ENCODE data around the gene TIGD7. TPM values are rescaled to one million over a fixed set of nuclear protein-coding genes. Genes with fewer than 3 reads are reported as not detected.

TIGD7 gene
- total RNA-seq, 1 experiment from 2014 or later, result 0.49 TPM

DNA sequence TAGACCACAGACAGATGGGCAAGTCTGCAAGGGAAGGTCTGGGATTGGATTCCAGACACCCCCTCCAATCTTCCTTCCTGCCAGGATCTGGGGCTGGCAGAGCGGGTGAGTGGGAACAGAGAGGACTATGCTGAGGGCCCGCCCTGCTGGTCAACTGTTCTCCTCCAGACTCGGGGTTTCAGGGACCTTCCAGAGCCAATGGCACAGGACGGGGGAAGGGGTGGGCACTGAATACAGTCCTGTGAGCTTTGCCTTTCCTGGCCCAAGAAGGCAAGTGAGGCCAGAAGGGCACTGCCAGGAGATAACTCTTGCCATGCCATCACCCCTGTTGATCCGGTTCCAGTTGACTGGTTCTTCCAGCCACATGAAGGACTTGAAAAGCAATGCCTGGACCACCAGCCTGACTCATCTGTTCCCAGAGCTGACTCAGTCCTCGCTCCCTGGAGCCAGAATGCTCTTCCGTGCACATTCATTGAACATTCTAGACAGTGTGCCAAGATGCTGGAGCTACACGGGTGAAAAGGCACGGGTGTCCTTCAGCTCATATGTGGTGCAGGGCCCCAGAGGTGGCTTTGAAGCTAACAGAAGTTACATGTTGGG lies 48.3 kb downstream of the TIGD7 start:
- H3K4me1 ChIP-seq (ENCODE audit: control insufficient read depth in 1 of 2, insufficient read depth in 2 of 2, low read length in 2 of 2), result peaks cover 0 to 5% of the 10 kb centered on the region in 2 experiments; a peak in 1 of 4 replicates
- no peaks in the 10 kb centered on the region for H3K9me3 ChIP-seq (ENCODE audit: control insufficient read depth in 1 of 2, insufficient read depth in 1 of 2, low read depth in 1 of 2, low read length in 2 of 2)
- no peaks in the 10 kb centered on the region for H3K36me3 ChIP-seq (ENCODE audit: control insufficient read depth in 1 of 2, insufficient read depth in 2 of 2, low read length in 2 of 2)
- TF ChIP-seq FOSL1 (IDR thresholded peaks at IDR 0.05; ENCODE audit: low read depth), result peak; percentile 21; the same call in 1 of the 2 replicates
- TF ChIP-seq POLR2AphosphoS5 (IDR thresholded peaks at IDR 0.05; ENCODE audit: low read depth, low read length), result no peak
- 0 out of 2 replicates have a peak, but pooled peaks have one; percentile 16 for TF ChIP-seq JUND (IDR thresholded peaks at IDR 0.05)
- TF ChIP-seq POLR2A (IDR thresholded peaks at IDR 0.05; ENCODE audit: borderline replicate concordance, extremely low read depth, insufficient read depth, insufficient read length), result no peak
- POLR2A ChIA-PET, result no interaction called here
- H3K4me3 ChIP-seq (replicated peaks in 1 of 2; ENCODE audit: low read depth in 1 of 2, low read length in 2 of 2), result no peak overlapping the region
- no peaks in the 10 kb centered on the region for H3K79me2 ChIP-seq (ENCODE audit: insufficient read depth, low read length)
- H2AFZ ChIP-seq (ENCODE audit: low read depth, low read length, poor library complexity, severe bottlenecking), result no peak overlapping the region
- no peak overlapping the region for H3K4me2 ChIP-seq (ENCODE audit: low read length)
- no peak overlapping the region for H3K27ac ChIP-seq (ENCODE audit: low read depth, low read length)
- no peaks in the 10 kb centered on the region for H3K27me3 ChIP-seq (ENCODE audit: insufficient read depth, low read length)
- DNase-seq (ENCODE audit: low read depth, low spot score), result no peak
- no TSS peak for BruUV-seq (replicated peaks)
- ATAC-seq, result no peak
- H3K9me2 ChIP-seq (ENCODE audit: insufficient read depth), result no peaks in the 10 kb centered on the region
- CTCF ChIA-PET, result no interaction called here
- no peaks in the 10 kb centered on the region for H4K20me1 ChIP-seq (ENCODE audit: insufficient read depth)
- RAD21 ChIA-PET (ENCODE audit: low non-redundant PET in 1 of 2, low total read pairs in 2 of 2, uncharacterized antibody in 2 of 2, unreplicated experiment in 2 of 2), result no interaction called here
- intact Hi-C loops (cut with micrococcal nuclease), result no loop called here
- no peak overlapping the region for H3K9ac ChIP-seq (ENCODE audit: low read length)

DNA sequence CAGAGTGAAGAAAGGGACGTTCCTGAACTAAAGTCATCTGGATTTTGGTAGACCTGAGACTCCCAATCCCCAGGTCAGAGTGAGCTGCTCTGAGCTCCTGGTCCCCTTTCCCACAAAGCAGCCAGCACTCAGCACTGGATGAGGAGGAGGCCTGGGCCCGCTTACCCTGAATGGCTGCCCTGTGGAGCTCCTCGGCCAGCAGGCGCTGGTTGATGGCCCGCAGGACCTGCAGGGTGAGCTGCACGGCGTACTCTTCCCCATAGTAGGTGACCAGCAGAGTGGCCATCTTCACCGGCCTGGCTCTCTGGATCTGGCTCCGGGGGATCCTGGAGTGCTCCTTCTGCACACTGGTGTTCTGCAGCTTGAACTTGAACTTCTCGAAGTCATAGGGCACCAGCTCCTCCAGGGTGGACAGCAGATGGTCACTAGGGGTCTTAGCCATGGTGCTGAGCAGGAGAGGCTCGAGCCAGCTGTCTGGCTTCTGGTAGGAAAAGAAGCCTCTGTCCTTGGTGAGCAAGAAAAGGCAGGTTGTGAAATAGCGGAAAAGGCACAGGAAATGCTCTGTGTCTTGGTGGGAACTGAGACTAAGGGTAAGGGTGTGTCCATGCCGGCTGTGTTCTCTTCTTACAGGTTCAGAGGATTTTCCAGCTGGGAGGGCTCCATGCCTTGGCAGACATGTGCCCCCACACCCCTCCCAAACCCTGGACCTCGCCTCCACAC lies 48.9 kb downstream of the TIGD7 start, which contains the start of gene MEFV:
Gene MEFV, minus strand, starts transcription at position 488 of the 720 bp plus-strand sequence. Its CDS starts 46 bp downstream, at position 442.
- H3K9ac ChIP-seq (ENCODE audit: low read length), result no peak within 1 kb of the TSS
- H3K36me3 ChIP-seq (ENCODE audit: control insufficient read depth in 1 of 2, insufficient read depth in 2 of 2, low read length in 2 of 2), result no peaks in the 10 kb centered on the region
- H3K4me1 ChIP-seq (ENCODE audit: control insufficient read depth in 1 of 2, insufficient read depth in 2 of 2, low read length in 2 of 2), result peaks cover 0 to 5% of the 10 kb centered on the region in 2 experiments; a peak in 1 of 4 replicates
- POLR2A ChIA-PET, result no interaction called here
- no peak within 1 kb of the TSS for H3K27ac ChIP-seq (ENCODE audit: low read depth, low read length)
- H3K9me2 ChIP-seq (ENCODE audit: insufficient read depth), result no peaks in the 10 kb centered on the region
- H4K20me1 ChIP-seq (ENCODE audit: insufficient read depth), result no peaks in the 10 kb centered on the region
- H3K79me2 ChIP-seq (ENCODE audit: insufficient read depth, low read length), result no peaks in the 10 kb centered on the region
- H2AFZ ChIP-seq (ENCODE audit: low read depth, low read length, poor library complexity, severe bottlenecking), result no peak within 1 kb of the TSS
- intact Hi-C loops (cut with micrococcal nuclease), result no loop called here
- no peak within 1 kb of the TSS for H3K4me2 ChIP-seq (ENCODE audit: low read length)
- no peak for DNase-seq (ENCODE audit: low read depth, low spot score)
- CTCF ChIA-PET, result no interaction called here
- RAD21 ChIA-PET (ENCODE audit: low non-redundant PET in 1 of 2, low total read pairs in 2 of 2, uncharacterized antibody in 2 of 2, unreplicated experiment in 2 of 2), result no interaction called here
- no peaks in the 10 kb centered on the region for H3K9me3 ChIP-seq (ENCODE audit: control insufficient read depth in 1 of 2, insufficient read depth in 1 of 2, low read depth in 1 of 2, low read length in 2 of 2)
- no peak for ATAC-seq
- no TSS peak for BruUV-seq (replicated peaks)
- no peaks in the 10 kb centered on the region for H3K27me3 ChIP-seq (ENCODE audit: insufficient read depth, low read length)
- TF ChIP-seq, protein P1, sequence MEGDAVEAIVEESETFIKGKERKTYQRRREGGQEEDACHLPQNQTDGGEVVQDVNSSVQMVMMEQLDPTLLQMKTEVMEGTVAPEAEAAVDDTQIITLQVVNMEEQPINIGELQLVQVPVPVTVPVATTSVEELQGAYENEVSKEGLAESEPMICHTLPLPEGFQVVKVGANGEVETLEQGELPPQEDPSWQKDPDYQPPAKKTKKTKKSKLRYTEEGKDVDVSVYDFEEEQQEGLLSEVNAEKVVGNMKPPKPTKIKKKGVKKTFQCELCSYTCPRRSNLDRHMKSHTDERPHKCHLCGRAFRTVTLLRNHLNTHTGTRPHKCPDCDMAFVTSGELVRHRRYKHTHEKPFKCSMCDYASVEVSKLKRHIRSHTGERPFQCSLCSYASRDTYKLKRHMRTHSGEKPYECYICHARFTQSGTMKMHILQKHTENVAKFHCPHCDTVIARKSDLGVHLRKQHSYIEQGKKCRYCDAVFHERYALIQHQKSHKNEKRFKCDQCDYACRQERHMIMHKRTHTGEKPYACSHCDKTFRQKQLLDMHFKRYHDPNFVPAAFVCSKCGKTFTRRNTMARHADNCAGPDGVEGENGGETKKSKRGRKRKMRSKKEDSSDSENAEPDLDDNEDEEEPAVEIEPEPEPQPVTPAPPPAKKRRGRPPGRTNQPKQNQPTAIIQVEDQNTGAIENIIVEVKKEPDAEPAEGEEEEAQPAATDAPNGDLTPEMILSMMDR (IDR thresholded peaks at IDR 0.05 in 2 of 3, conservative IDR thresholded peaks at IDR 0.05 in 1 of 3; ENCODE audit: borderline replicate concordance in 1 of 3, insufficient read depth in 1 of 3, low read depth in 2 of 3, low read length in 2 of 3), result no peak
- no peak for TF ChIP-seq TCF7L2 (IDR thresholded peaks at IDR 0.05; ENCODE audit: borderline replicate concordance, extremely low read depth, insufficient read depth, insufficient read length)
- no peak for TF ChIP-seq ELF1 (IDR thresholded peaks at IDR 0.05; ENCODE audit: borderline replicate concordance, low read depth)
- no peak for TF ChIP-seq CEBPB (IDR thresholded peaks at IDR 0.05; ENCODE audit: low read depth)
- TF ChIP-seq, protein P2, sequence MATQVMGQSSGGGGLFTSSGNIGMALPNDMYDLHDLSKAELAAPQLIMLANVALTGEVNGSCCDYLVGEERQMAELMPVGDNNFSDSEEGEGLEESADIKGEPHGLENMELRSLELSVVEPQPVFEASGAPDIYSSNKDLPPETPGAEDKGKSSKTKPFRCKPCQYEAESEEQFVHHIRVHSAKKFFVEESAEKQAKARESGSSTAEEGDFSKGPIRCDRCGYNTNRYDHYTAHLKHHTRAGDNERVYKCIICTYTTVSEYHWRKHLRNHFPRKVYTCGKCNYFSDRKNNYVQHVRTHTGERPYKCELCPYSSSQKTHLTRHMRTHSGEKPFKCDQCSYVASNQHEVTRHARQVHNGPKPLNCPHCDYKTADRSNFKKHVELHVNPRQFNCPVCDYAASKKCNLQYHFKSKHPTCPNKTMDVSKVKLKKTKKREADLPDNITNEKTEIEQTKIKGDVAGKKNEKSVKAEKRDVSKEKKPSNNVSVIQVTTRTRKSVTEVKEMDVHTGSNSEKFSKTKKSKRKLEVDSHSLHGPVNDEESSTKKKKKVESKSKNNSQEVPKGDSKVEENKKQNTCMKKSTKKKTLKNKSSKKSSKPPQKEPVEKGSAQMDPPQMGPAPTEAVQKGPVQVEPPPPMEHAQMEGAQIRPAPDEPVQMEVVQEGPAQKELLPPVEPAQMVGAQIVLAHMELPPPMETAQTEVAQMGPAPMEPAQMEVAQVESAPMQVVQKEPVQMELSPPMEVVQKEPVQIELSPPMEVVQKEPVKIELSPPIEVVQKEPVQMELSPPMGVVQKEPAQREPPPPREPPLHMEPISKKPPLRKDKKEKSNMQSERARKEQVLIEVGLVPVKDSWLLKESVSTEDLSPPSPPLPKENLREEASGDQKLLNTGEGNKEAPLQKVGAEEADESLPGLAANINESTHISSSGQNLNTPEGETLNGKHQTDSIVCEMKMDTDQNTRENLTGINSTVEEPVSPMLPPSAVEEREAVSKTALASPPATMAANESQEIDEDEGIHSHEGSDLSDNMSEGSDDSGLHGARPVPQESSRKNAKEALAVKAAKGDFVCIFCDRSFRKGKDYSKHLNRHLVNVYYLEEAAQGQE (IDR thresholded peaks at IDR 0.05; ENCODE audit: low read depth), result no peak
- TF ChIP-seq ZNF274 (IDR thresholded peaks at IDR 0.05; ENCODE audit: low read depth, low read length), result no peak
- TF ChIP-seq, protein P3, sequence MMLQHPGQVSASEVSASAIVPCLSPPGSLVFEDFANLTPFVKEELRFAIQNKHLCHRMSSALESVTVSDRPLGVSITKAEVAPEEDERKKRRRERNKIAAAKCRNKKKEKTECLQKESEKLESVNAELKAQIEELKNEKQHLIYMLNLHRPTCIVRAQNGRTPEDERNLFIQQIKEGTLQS (IDR thresholded peaks at IDR 0.05), result no peak
- TF ChIP-seq RAD21 (IDR thresholded peaks at IDR 0.05; ENCODE audit: low read depth), result no peak
- TF ChIP-seq CBX3 (IDR thresholded peaks at IDR 0.05; ENCODE audit: low read depth), result no peak
- H3K4me3 ChIP-seq (replicated peaks in 1 of 2; ENCODE audit: low read depth in 1 of 2, low read length in 2 of 2), result no peak within 1 kb of the TSS

All from HCT116 (cell line).